GM13977 (cell line): ENCODE data around the gene HELZ.

Source experiments
- DNase-seq: peaks from one replicate; pipeline ENCODE4 v3.0.0; 2012; ENCODE audit warnings: low spot score
- in situ Hi-C: fragments of 300-500 bp; cut with MboI; formaldehyde crosslinking; loops from one replicate; pipeline ENCODE4 v1.12.0; 2022; ENCODE audit warnings: low sequenced_read_pairs, low pct_unique_long_range_greater_than_20kb, mixed read lengths, inconsistent platforms; ENCODE audit not compliant: unreplicated experiment
- TF ChIP-seq, protein P1 (sequence below): IDR thresholded peaks from 2 replicates; pipeline ENCODE4 v1.5.1; 2012; ENCODE audit warnings: mild to moderate bottlenecking, control low read depth; ENCODE audit not compliant: insufficient read depth; ENCODE audit errors: extremely low read depth, missing control alignments

The HELZ gene

GRCh38 chr17:67162771-67163170 lies 82.2 kb downstream of the HELZ start:
- in situ Hi-C loops: no loop called here
- DNase-seq: no peak
- TF ChIP-seq, protein P1, sequence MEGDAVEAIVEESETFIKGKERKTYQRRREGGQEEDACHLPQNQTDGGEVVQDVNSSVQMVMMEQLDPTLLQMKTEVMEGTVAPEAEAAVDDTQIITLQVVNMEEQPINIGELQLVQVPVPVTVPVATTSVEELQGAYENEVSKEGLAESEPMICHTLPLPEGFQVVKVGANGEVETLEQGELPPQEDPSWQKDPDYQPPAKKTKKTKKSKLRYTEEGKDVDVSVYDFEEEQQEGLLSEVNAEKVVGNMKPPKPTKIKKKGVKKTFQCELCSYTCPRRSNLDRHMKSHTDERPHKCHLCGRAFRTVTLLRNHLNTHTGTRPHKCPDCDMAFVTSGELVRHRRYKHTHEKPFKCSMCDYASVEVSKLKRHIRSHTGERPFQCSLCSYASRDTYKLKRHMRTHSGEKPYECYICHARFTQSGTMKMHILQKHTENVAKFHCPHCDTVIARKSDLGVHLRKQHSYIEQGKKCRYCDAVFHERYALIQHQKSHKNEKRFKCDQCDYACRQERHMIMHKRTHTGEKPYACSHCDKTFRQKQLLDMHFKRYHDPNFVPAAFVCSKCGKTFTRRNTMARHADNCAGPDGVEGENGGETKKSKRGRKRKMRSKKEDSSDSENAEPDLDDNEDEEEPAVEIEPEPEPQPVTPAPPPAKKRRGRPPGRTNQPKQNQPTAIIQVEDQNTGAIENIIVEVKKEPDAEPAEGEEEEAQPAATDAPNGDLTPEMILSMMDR: no peak

- no peak for DNase-seq
- in situ Hi-C loops: no loop called here
- TF ChIP-seq, protein P1: no peak
These were observed 83.4 kb downstream of the HELZ start for GRCh38 chr17:67161573-67161972.

DNA sequence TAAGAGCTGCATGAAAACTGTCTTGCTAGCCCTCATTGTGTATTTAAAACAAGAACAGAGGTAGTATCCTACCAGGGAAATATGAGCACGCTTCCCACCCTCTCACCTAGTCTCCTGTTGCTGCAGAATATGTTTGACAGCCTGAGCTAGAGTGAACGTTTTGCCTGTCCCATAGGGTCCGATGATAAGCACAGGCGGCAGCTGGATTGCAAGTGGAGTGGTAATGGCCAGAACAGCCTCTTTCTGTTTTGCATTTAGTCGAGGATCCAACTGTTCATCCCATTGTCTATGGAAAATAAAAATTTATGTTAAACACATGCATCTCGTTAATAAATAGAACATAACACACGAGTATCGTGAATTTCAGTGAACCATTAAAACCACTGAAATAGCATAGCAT lies 84.2 kb downstream of the HELZ start:
- DNase-seq: no peak
- in situ Hi-C loops: no loop called here
- TF ChIP-seq, protein P1: no peak

GRCh38 chr17:67157732-67158639 lies 87.0 kb downstream of the HELZ start:
- TF ChIP-seq, protein P1: peak; percentile 31
- in situ Hi-C loops: no loop called here

GRCh38 chr17:67156269-67157199 lies 88.5 kb downstream of the HELZ start:
- DNase-seq: no peak
- TF ChIP-seq, protein P1: no peak
- in situ Hi-C loops: no loop called here

More at GRCh38 chr17:67157732-67158639, 87.0 kb downstream of the HELZ start:
- DNase-seq: peak; percentile 12

GRCh38 chr17:67152824-67153223 lies 92.2 kb downstream of the HELZ start:
- TF ChIP-seq, protein P1: no peak
- DNase-seq: no peak
- in situ Hi-C loops: no loop called here
